GM23338 (cell line): ENCODE results near the gene GRIN2A. TPM values are rescaled to one million over a fixed set of nuclear protein-coding genes. Genes with fewer than 3 reads are reported as not detected.

Experiments used
- ATAC-seq: fragments of 200-7000 bp; cut with Tn5 transposase; 3 replicates; pipeline ENCODE4 v1.9.1; 2020
- DNase-seq: peaks from one replicate; pipeline ENCODE4 v3.0.0-alpha.2; 2015; ENCODE audit warnings: low spot score
- H2AFZ ChIP-seq: fragments of 200-600 bp; sonication (generic); 2 replicates; pipeline ENCODE4 v1.8.0; 2016; ENCODE audit warnings: antibody characterized with exemption, mild to moderate bottlenecking, moderate library complexity
- H3F3A ChIP-seq: fragments of 200-600 bp; sonication (generic); replicated peaks from 2 replicates; pipeline ENCODE4 v1.8.0; 2017; ENCODE audit warnings: antibody characterized with exemption, mixed run types, low read depth
- H3K27ac ChIP-seq: fragments of 200-600 bp; sonication (generic); 2 replicates; pipeline ENCODE4 v1.6.1; 2016; ENCODE audit warnings: low read depth
- H3K27me3 ChIP-seq: fragments of 200-600 bp; sonication (generic); 2 replicates; pipeline ENCODE4 v1.8.0; 2016; ENCODE audit warnings: mild to moderate bottlenecking, mixed run types, moderate library complexity; ENCODE audit not compliant: insufficient read depth
- H3K36me3 ChIP-seq: fragments of 200-600 bp; sonication (generic); 2 replicates; pipeline ENCODE4 v1.8.0; 2016; ENCODE audit warnings: mild to moderate bottlenecking; ENCODE audit not compliant: insufficient read depth
- H3K4me1 ChIP-seq: fragments of 200-600 bp; sonication (generic); 2 replicates; pipeline ENCODE4 v1.8.0; 2016; ENCODE audit warnings: mild to moderate bottlenecking, moderate library complexity; ENCODE audit not compliant: insufficient read depth
- H3K4me2 ChIP-seq: fragments of 200-600 bp; sonication (generic); 2 replicates; pipeline ENCODE4 v1.7.1; 2017; ENCODE audit warnings: mixed run types
- H3K4me3 ChIP-seq: fragments of 200-600 bp; sonication (generic); 2 replicates; pipeline ENCODE4 v1.6.1; 2016; ENCODE audit warnings: mixed run types
- H3K79me2 ChIP-seq: fragments of 200-600 bp; sonication (generic); replicated peaks from 2 replicates; pipeline ENCODE4 v1.8.0; 2017; ENCODE audit warnings: mild to moderate bottlenecking; ENCODE audit not compliant: insufficient read depth
- H3K9me2 ChIP-seq: fragments of 200-600 bp; sonication (generic); 2 replicates; pipeline ENCODE4 v1.8.0; 2017; ENCODE audit not compliant: insufficient read depth
- H4K20me1 ChIP-seq: fragments of 200-600 bp; sonication (generic); replicated peaks from 2 replicates; pipeline ENCODE4 v1.8.0; 2017; ENCODE audit warnings: mild to moderate bottlenecking; ENCODE audit not compliant: insufficient read depth
- H3K27ac Mint-ChIP-seq: 2 replicates; pipeline ENCODE4 v1.8.0; 2020; ENCODE audit warnings: inconsistent platforms, mild to moderate bottlenecking, moderate library complexity, mixed read lengths
- H3K27me3 Mint-ChIP-seq: 3 replicates; pipeline ENCODE4 v1.8.0; 2022; ENCODE audit warnings: low read depth, mild to moderate bottlenecking, moderate library complexity, mixed read lengths, inconsistent platforms; ENCODE audit not compliant: insufficient read depth, poor library complexity
- H3K36me3 Mint-ChIP-seq: 3 replicates; pipeline ENCODE4 v1.8.0; 2021; ENCODE audit warnings: low read depth, mild to moderate bottlenecking, inconsistent platforms, moderate library complexity, mixed read lengths
- H3K4me1 Mint-ChIP-seq: 3 replicates; pipeline ENCODE4 v1.8.0; 2020; ENCODE audit warnings: mild to moderate bottlenecking, inconsistent platforms, mixed read lengths
- H3K4me3 Mint-ChIP-seq: 3 replicates; pipeline ENCODE4 v1.8.0; 2021; ENCODE audit warnings: moderate library complexity, mild to moderate bottlenecking, inconsistent platforms, mixed read lengths
- H3K9me3 Mint-ChIP-seq: 3 replicates; pipeline ENCODE4 v1.8.0; 2020; ENCODE audit warnings: moderate library complexity, mild to moderate bottlenecking, inconsistent platforms, mixed read lengths
- CREB1 ChIP-seq: fragments of 250-450 bp; sonication (Bioruptor Pico); IDR thresholded peaks from 2 replicates; pipeline ENCODE4 v1.5.0; 2020; ENCODE audit warnings: low read depth, mild to moderate bottlenecking, moderate library complexity
- EZH2phosphoT487 ChIP-seq: fragments of 200-600 bp; sonication (generic); IDR thresholded peaks from one replicate; pipeline ENCODE4 v1.8.1; 2018; ENCODE audit warnings: antibody characterized with exemption; ENCODE audit not compliant: unreplicated experiment
- JUNB ChIP-seq: IDR thresholded peaks from one replicate; pipeline ENCODE4 v1.6.1; 2016; ENCODE audit warnings: antibody characterized with exemption; ENCODE audit not compliant: unreplicated experiment
- NANOG ChIP-seq: IDR thresholded peaks from 2 replicates; pipeline ENCODE4 v1.6.1; 2016; ENCODE audit warnings: antibody characterized with exemption, borderline replicate concordance
- POLR2AphosphoS5 ChIP-seq: IDR thresholded peaks from 2 replicates; pipeline ENCODE4 v1.6.1; 2016; ENCODE audit warnings: antibody characterized with exemption, low read depth
- STAT1 ChIP-seq: IDR thresholded peaks from one replicate; pipeline ENCODE4 v1.6.1; 2016; ENCODE audit warnings: antibody characterized with exemption; ENCODE audit not compliant: unreplicated experiment
- ZNF114 ChIP-seq: fragments of 250-450 bp; sonication (Bioruptor Pico); IDR thresholded peaks from 2 replicates; pipeline ENCODE4 v1.5.0; 2020; ENCODE audit warnings: mild to moderate bottlenecking, moderate library complexity
- ZNF331 ChIP-seq: fragments of 250-450 bp; sonication (Bioruptor Pico); IDR thresholded peaks from 2 replicates; pipeline ENCODE4 v1.5.0; 2020; ENCODE audit warnings: low read depth, mild to moderate bottlenecking, moderate library complexity
- polyA plus RNA-seq: library from polyadenylated mRNA; unstranded; fragments of >200 nt; fragmentation: Nextera tagmentation; extraction: Ambion mirVana; gene quantifications from 2 replicates; pipeline ENCODE4 v1.2.1, GENCODE V29; 2016
- total RNA-seq: library from RNA; depleted of rRNA; stranded (reverse); fragments of >200 nt; shearing (Covaris generic); gene quantifications from 2 replicates; pipeline ENCODE4 v1.2.3, GENCODE V29; 2014
- TF ChIP-seq, protein P1 (sequence below): IDR thresholded peaks from one replicate; pipeline ENCODE4 v1.6.1; 2018; ENCODE audit warnings: antibody characterized with exemption; ENCODE audit not compliant: unreplicated experiment
- TF ChIP-seq, protein P2 (sequence below), 2 experiments: fragments of 200-600 bp in 1 of 2; sonication (generic) in 1 of 2; conservative IDR thresholded peaks; 2 replicates each; pipeline versions ENCODE4 v1.5.1 to v1.6.1; 2016 to 2017; ENCODE audit warnings: antibody characterized with exemption in 2 of 2, low read depth in 2 of 2, mild to moderate bottlenecking in 2 of 2, moderate library complexity in 1 of 2

GRIN2A gene
- total and polyA plus RNA-seq, 2 experiments from 2014 or later = 0.89 to 5.1 TPM

DNA sequence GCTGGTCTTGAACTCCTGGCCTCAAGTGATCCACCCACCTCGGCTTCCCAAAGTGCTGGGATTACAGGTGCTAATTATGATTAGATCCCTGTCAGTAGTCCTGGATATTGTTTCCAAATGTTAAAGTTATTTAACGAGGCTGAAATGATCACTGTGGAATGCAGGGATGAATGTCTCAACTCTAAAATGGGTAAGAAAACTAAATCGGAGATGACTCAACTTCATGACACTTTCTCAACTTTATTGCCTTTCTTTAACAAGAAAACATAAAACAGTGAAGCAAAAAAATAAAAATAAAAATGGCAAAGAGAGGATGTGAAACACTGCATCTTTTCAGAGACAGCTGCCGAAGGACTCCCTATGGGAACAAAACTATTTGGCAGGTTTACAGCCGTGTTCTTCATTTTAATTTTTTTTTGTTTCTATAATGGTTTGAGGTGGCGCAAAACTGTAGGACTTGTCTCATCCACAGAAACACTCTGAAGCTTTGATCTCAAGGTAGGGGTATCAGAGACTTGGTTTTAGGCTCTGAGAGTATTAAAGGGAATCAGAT lies 382.0 kb downstream of the GRIN2A start:
- H3K4me1 Mint-ChIP-seq = no peaks in the 10 kb centered on the region
- Histone ChIP-seq H3K9me2 (peaks cover 9% of the 10 kb centered on the region; the same call in 1 of the 2 replicates), H3K79me2 (no peaks in the 10 kb centered on the region), H3K4me2 (no peak overlapping the region), H3K27me3 (no peaks in the 10 kb centered on the region), H2AFZ (no peak overlapping the region), H3K4me1 (no peaks in the 10 kb centered on the region), H3K4me3 (no peak overlapping the region), H3K36me3 (no peaks in the 10 kb centered on the region), H3K27ac (no peak overlapping the region), H3F3A (no peaks in the 10 kb centered on the region), H4K20me1 (no peaks in the 10 kb centered on the region)
- ATAC-seq (no peak), DNase-seq (no peak)
- TF ChIP-seq, protein P1, sequence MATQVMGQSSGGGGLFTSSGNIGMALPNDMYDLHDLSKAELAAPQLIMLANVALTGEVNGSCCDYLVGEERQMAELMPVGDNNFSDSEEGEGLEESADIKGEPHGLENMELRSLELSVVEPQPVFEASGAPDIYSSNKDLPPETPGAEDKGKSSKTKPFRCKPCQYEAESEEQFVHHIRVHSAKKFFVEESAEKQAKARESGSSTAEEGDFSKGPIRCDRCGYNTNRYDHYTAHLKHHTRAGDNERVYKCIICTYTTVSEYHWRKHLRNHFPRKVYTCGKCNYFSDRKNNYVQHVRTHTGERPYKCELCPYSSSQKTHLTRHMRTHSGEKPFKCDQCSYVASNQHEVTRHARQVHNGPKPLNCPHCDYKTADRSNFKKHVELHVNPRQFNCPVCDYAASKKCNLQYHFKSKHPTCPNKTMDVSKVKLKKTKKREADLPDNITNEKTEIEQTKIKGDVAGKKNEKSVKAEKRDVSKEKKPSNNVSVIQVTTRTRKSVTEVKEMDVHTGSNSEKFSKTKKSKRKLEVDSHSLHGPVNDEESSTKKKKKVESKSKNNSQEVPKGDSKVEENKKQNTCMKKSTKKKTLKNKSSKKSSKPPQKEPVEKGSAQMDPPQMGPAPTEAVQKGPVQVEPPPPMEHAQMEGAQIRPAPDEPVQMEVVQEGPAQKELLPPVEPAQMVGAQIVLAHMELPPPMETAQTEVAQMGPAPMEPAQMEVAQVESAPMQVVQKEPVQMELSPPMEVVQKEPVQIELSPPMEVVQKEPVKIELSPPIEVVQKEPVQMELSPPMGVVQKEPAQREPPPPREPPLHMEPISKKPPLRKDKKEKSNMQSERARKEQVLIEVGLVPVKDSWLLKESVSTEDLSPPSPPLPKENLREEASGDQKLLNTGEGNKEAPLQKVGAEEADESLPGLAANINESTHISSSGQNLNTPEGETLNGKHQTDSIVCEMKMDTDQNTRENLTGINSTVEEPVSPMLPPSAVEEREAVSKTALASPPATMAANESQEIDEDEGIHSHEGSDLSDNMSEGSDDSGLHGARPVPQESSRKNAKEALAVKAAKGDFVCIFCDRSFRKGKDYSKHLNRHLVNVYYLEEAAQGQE = no peak
- TF ChIP-seq, protein P2, sequence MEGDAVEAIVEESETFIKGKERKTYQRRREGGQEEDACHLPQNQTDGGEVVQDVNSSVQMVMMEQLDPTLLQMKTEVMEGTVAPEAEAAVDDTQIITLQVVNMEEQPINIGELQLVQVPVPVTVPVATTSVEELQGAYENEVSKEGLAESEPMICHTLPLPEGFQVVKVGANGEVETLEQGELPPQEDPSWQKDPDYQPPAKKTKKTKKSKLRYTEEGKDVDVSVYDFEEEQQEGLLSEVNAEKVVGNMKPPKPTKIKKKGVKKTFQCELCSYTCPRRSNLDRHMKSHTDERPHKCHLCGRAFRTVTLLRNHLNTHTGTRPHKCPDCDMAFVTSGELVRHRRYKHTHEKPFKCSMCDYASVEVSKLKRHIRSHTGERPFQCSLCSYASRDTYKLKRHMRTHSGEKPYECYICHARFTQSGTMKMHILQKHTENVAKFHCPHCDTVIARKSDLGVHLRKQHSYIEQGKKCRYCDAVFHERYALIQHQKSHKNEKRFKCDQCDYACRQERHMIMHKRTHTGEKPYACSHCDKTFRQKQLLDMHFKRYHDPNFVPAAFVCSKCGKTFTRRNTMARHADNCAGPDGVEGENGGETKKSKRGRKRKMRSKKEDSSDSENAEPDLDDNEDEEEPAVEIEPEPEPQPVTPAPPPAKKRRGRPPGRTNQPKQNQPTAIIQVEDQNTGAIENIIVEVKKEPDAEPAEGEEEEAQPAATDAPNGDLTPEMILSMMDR (conservative IDR thresholded peaks at IDR 0.05; ENCODE audit: low read depth in 2 of 2) = no peak
- no peak for TF ChIP-seq JUNB
- no peak for TF ChIP-seq ZNF331
- no peak for TF ChIP-seq ZNF114 (CRISPR knock-in tag)
- no peak for TF ChIP-seq POLR2AphosphoS5
- TF ChIP-seq CREB1 (CRISPR knock-in tag) = no peak
- TF ChIP-seq EZH2phosphoT487 = no peak
- TF ChIP-seq STAT1 = no peak
- peaks cover 2% of the 10 kb centered on the region for H3K27me3 Mint-ChIP-seq
- no peak overlapping the region for H3K4me3 Mint-ChIP-seq
- no peaks in the 10 kb centered on the region for H3K9me3 Mint-ChIP-seq
- no peaks in the 10 kb centered on the region for H3K36me3 Mint-ChIP-seq
- H3K27ac Mint-ChIP-seq = no peak overlapping the region

DNA sequence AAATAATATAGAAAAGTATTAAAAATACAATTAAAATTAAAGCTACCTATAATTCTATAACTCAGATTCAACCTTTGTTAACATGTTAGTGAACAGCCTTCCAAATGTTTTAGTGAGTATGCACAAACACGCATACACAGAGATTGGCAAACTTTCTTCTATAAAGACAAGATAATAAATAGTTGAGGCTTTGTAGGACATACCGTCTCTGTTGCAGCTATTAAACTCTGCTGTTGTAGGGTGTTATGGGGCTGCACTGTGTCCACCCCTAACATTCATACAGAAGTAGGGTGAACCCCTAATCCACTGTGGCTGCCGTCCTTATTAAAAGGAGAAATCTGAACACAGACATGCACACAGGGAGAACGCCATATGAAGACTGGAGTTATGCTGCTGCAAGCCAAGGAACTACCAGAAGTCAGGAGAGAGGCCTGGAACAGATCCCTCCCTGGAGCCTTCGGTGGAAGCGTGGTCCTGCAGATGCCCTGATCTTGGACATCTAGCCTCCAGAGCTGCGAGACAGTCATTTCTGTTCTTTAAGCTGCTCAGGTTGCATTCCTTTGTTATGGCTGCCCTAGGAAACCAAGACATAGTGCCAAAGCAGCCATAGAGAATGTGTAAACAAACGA lies 383.2 kb downstream of the GRIN2A start:
- H3K27me3 ChIP-seq = no peaks in the 10 kb centered on the region
- Mint-ChIP-seq H3K9me3 (no peaks in the 10 kb centered on the region), H3K27ac (no peak overlapping the region), H3K4me1 (no peaks in the 10 kb centered on the region), H3K27me3 (peaks cover 2% of the 10 kb centered on the region), H3K36me3 (no peaks in the 10 kb centered on the region), H3K4me3 (no peak overlapping the region)
- H4K20me1 ChIP-seq = no peaks in the 10 kb centered on the region
- no peak overlapping the region for H3K4me3 ChIP-seq
- H3F3A ChIP-seq = no peaks in the 10 kb centered on the region
- H3K4me1 ChIP-seq = no peaks in the 10 kb centered on the region
- H3K36me3 ChIP-seq = no peaks in the 10 kb centered on the region
- TF ChIP-seq CREB1 (CRISPR knock-in tag) = no peak
- TF ChIP-seq ZNF114 (CRISPR knock-in tag) = no peak
- TF ChIP-seq, protein P1 = no peak
- TF ChIP-seq NANOG = no peak
- H3K79me2 ChIP-seq = no peaks in the 10 kb centered on the region
- no peak for ATAC-seq
- H3K4me2 ChIP-seq = no peak overlapping the region
- no peak overlapping the region for H3K27ac ChIP-seq
- no peak for DNase-seq
- peaks cover 14% of the 10 kb centered on the region for H3K9me2 ChIP-seq
- no peak overlapping the region for H2AFZ ChIP-seq
